Progenitor cell of endocrine pancreas (in vitro differentiated cells): Measurements from ENCODE around the gene DCUN1D4. TPM values are rescaled to one million over a fixed set of nuclear protein-coding genes. Genes with fewer than 3 reads are reported as not detected.

Experiments
- DNase-seq: peaks from one replicate; pipeline ENCODE4 v3.0.0; 2021; ENCODE audit warnings: low spot score; ENCODE audit not compliant: unreplicated experiment
- H3K27ac Mint-ChIP-seq: 2 replicates; pipeline ENCODE4 v1.8.0; 2021; ENCODE audit warnings: mild to moderate bottlenecking, moderate library complexity, mixed read lengths
- H3K27me3 Mint-ChIP-seq: 2 replicates; pipeline ENCODE4 v1.8.0; 2021; ENCODE audit warnings: mixed read lengths
- H3K36me3 Mint-ChIP-seq: 2 replicates; pipeline ENCODE4 v1.8.0; 2022; ENCODE audit warnings: mixed read lengths; ENCODE audit not compliant: insufficient read depth
- H3K4me1 Mint-ChIP-seq: 2 replicates; pipeline ENCODE4 v1.8.0; 2021; ENCODE audit warnings: low read depth, mixed read lengths
- H3K4me3 Mint-ChIP-seq: 2 replicates; pipeline ENCODE4 v1.8.0; 2021; ENCODE audit warnings: low read depth, mild to moderate bottlenecking, moderate library complexity, mixed read lengths
- H3K9me3 Mint-ChIP-seq: 2 replicates; pipeline ENCODE4 v1.8.0; 2021; ENCODE audit warnings: low read depth, mixed read lengths
- CTCF ChIP-seq: fragments of 200-600 bp; sonication (generic); IDR thresholded peaks from one replicate; pipeline ENCODE4 v1.5.0; 2021; ENCODE audit warnings: antibody characterized with exemption, mild to moderate bottlenecking; ENCODE audit not compliant: unreplicated experiment
- total RNA-seq: library from RNA; stranded (reverse); gene quantifications from 2 replicates; pipeline ENCODE4 v1.2.1, GENCODE V29; 2021

DCUN1D4 gene
- total RNA-seq, 1 donor from 2014 or later, result 69.8 TPM

GRCh38 chr4:51942833-51943215, 99.9 kb downstream of the DCUN1D4 start:
- Mint-ChIP-seq H3K9me3 (peaks cover 8% of the 10 kb centered on the region), H3K27ac (no peak overlapping the region), H3K27me3 (no peaks in the 10 kb centered on the region), H3K36me3 (no peaks in the 10 kb centered on the region), H3K4me3 (no peak overlapping the region), H3K4me1 (peaks cover 1% of the 10 kb centered on the region)
- DNase-seq, result no peak
- TF ChIP-seq CTCF, result no peak

GRCh38 chr4:51943221-51943620, 100.3 kb downstream of the DCUN1D4 start:
- Mint-ChIP-seq H3K27ac (no peak overlapping the region), H3K9me3 (peaks cover 8% of the 10 kb centered on the region), H3K36me3 (no peaks in the 10 kb centered on the region), H3K4me3 (no peak overlapping the region), H3K4me1 (peaks cover 1% of the 10 kb centered on the region), H3K27me3 (no peaks in the 10 kb centered on the region)
- no peak for DNase-seq
- no peak for TF ChIP-seq CTCF

- TF ChIP-seq CTCF, result no peak
- no peaks in the 10 kb centered on the region for H3K4me1 Mint-ChIP-seq
- DNase-seq, result no peak
- no peak overlapping the region for H3K27ac Mint-ChIP-seq
- H3K9me3 Mint-ChIP-seq, result peaks cover 7% of the 10 kb centered on the region
- H3K27me3 Mint-ChIP-seq, result no peaks in the 10 kb centered on the region
- no peaks in the 10 kb centered on the region for H3K36me3 Mint-ChIP-seq
- no peak overlapping the region for H3K4me3 Mint-ChIP-seq
These were observed 115.4 kb downstream of the DCUN1D4 start for GRCh38 chr4:51958199-51958968.

GRCh38 chr4:51960486-51960885, 117.5 kb downstream of the DCUN1D4 start:
- peaks cover 1% of the 10 kb centered on the region for H3K4me1 Mint-ChIP-seq
- DNase-seq, result no peak
- no peak overlapping the region for H3K4me3 Mint-ChIP-seq
- no peaks in the 10 kb centered on the region for H3K27me3 Mint-ChIP-seq
- H3K36me3 Mint-ChIP-seq, result no peaks in the 10 kb centered on the region
- no peak for TF ChIP-seq CTCF
- H3K27ac Mint-ChIP-seq, result no peak overlapping the region
- peaks cover 3% of the 10 kb centered on the region for H3K9me3 Mint-ChIP-seq

- no peak for DNase-seq
- Mint-ChIP-seq H3K27ac (no peak overlapping the region), H3K27me3 (no peaks in the 10 kb centered on the region), H3K4me1 (peaks cover 1% of the 10 kb centered on the region), H3K4me3 (no peak overlapping the region), H3K9me3 (peaks cover 6% of the 10 kb centered on the region), H3K36me3 (no peaks in the 10 kb centered on the region)
- TF ChIP-seq CTCF, result no peak
These were observed 121.0 kb downstream of the DCUN1D4 start for GRCh38 chr4:51963841-51964517.
